Osteoblast (primary cell): ENCODE measurements around the gene SHANK3. TPM values are rescaled to one million over a fixed set of nuclear protein-coding genes. Genes with fewer than 3 reads are reported as not detected.

ENCODE experiments used
- DNase-seq: peaks from one replicate; pipeline ENCODE4 v3.0.0; 2011; ENCODE audit warnings: low spot score, mixed read lengths; ENCODE audit not compliant: insufficient read length; ENCODE audit errors: missing footprints
- H2AFZ ChIP-seq: 2 replicates; pipeline ENCODE4 v1.6.0; 2011; ENCODE audit warnings: mild to moderate bottlenecking, low read length
- H3K27ac ChIP-seq: 2 replicates; pipeline ENCODE4 v1.5.1; 2011; ENCODE audit warnings: mild to moderate bottlenecking, low read depth, low read length, moderate library complexity
- H3K27me3 ChIP-seq: 2 replicates; pipeline ENCODE4 v1.6.0; 2012; ENCODE audit warnings: mild to moderate bottlenecking, control low read depth, inconsistent platforms, low read length, moderate library complexity; ENCODE audit not compliant: insufficient read depth
- H3K36me3 ChIP-seq: 2 replicates; pipeline ENCODE4 v1.5.1; 2011; ENCODE audit warnings: mild to moderate bottlenecking, low read length, control low read depth, moderate library complexity; ENCODE audit not compliant: insufficient read depth
- H3K4me1 ChIP-seq: 2 replicates; pipeline ENCODE4 v1.5.1; 2011; ENCODE audit warnings: mild to moderate bottlenecking, low read length, control low read depth, moderate library complexity; ENCODE audit not compliant: insufficient read depth
- H3K4me2 ChIP-seq: 2 replicates; pipeline ENCODE4 v1.6.0; 2011; ENCODE audit warnings: mild to moderate bottlenecking, low read length; ENCODE audit not compliant: insufficient read depth
- H3K4me3 ChIP-seq: fragments of 200-600 bp; sonication (generic); 3 replicates; pipeline ENCODE4 v1.5.1; 2012; ENCODE audit warnings: mild to moderate bottlenecking, low read length, inconsistent platforms; ENCODE audit not compliant: insufficient read depth
- H3K79me2 ChIP-seq: 2 replicates; pipeline ENCODE4 v1.6.0; 2012; ENCODE audit warnings: mild to moderate bottlenecking, low read length, control low read depth, inconsistent platforms; ENCODE audit not compliant: insufficient read depth
- H3K9me3 ChIP-seq: 2 replicates; pipeline ENCODE4 v1.5.1; 2011; ENCODE audit warnings: low read depth, low read length, control low read depth
- H4K20me1 ChIP-seq: 2 replicates; pipeline ENCODE4 v1.6.0; 2012; ENCODE audit warnings: mild to moderate bottlenecking, low read length, control low read depth; ENCODE audit not compliant: insufficient read depth
- total RNA-seq: library from RNA; depleted of rRNA; stranded (reverse); fragments of >200 nt; gene quantifications from 2 replicates; pipeline ENCODE4 v1.2.3, GENCODE V29; 2012
- TF ChIP-seq, protein P1 (sequence below): IDR thresholded peaks from 2 replicates; pipeline ENCODE4 v1.5.1; 2011; ENCODE audit warnings: mild to moderate bottlenecking, low read depth, low read length, moderate library complexity; ENCODE audit errors: extremely low read depth

Gene SHANK3
- total RNA-seq, 1 donor, result 0.36 TPM

DNA sequence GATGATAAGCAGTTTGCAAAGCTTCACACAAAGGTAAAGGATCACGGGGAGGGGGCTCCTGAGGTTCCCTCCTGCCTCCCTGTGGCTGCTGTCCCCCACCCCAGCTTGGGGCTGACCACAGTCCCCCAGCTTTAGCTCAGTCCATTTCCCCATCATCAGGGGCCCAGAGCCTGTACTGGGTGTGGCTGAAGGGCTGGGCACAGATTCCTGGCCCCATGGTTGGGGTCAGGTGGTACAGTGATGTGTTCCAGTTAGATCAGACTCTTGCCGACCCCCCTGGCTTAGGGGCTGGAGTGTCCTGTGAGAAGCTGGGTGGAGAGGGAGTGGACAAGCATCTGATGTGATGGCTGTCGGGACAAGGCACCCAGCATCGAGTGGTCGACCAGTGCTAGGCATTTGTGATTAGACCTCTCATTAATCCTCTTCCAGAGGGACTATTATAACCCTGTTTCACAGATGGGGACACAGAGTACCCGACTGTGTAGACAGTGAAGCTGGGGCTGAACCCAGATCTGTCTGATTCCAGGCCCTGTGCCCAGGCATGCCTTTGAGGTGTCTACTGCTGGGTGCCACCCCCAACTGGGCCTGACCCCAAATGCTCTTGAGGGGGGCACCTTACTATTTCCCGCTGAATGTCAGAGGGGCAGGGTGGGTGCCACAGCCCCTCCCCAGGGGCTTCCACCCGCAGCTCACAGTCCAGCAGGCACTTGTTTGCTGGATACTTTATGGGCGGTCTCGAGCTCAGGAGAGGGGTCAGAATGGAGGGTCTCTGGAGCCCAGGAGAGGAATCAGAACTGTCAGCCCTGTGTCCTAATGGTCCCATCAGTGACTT, 4.3 kb downstream of the SHANK3 start:
- Histone ChIP-seq H2AFZ (no peak overlapping the region), H3K4me3 (no peak overlapping the region), H3K27ac (no peak overlapping the region), H3K9me3 (no peaks in the 10 kb centered on the region), H3K4me2 (no peak overlapping the region), H3K36me3 (no peaks in the 10 kb centered on the region), H3K4me1 (no peaks in the 10 kb centered on the region), H3K27me3 (peaks cover 29% of the 10 kb centered on the region), H4K20me1 (no peaks in the 10 kb centered on the region), H3K79me2 (no peaks in the 10 kb centered on the region)
- peak; percentile 82 for DNase-seq
- TF ChIP-seq, protein P1, sequence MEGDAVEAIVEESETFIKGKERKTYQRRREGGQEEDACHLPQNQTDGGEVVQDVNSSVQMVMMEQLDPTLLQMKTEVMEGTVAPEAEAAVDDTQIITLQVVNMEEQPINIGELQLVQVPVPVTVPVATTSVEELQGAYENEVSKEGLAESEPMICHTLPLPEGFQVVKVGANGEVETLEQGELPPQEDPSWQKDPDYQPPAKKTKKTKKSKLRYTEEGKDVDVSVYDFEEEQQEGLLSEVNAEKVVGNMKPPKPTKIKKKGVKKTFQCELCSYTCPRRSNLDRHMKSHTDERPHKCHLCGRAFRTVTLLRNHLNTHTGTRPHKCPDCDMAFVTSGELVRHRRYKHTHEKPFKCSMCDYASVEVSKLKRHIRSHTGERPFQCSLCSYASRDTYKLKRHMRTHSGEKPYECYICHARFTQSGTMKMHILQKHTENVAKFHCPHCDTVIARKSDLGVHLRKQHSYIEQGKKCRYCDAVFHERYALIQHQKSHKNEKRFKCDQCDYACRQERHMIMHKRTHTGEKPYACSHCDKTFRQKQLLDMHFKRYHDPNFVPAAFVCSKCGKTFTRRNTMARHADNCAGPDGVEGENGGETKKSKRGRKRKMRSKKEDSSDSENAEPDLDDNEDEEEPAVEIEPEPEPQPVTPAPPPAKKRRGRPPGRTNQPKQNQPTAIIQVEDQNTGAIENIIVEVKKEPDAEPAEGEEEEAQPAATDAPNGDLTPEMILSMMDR, result no peak

DNA sequence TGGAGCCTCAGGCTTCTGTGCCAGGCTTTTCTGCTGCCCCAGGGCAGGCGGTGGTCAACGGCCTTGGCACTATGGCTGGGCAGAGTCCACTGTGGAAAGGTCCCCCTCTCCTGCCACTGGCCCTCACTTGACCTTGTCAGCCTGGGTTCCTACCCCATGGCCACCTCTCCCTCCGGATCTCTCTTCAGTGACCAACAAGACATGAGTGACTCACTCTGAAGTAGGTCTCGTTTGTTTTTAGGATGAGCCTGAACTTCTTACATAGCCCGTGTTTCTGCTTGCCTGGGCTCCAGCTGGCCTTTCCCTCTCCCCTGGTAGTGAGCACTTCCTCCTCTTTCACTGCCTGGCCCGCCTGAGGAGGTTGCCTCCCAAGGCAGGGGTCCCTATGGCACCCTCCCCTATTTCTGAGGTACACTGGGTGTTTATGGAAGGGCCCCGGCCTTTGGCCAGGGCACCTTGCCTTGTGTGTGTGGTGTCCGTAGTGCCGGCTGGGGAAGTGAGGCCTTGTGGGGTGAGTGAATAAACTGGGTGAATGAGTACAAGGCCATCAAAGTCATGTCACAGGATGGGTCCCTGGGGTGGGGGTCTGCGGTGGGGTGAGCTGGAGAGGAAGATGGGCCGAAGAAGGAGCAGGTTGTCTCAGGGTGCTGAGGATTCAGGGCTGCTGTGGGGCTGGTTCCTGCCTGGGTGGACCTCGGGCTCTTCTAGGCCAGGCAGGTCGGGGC, 5.0 kb downstream of the SHANK3 start:
- H3K9me3 ChIP-seq, result no peaks in the 10 kb centered on the region
- H3K36me3 ChIP-seq, result no peaks in the 10 kb centered on the region
- peak; percentile 91 for DNase-seq
- peaks cover 28% of the 10 kb centered on the region for H3K27me3 ChIP-seq
- H3K4me1 ChIP-seq, result no peaks in the 10 kb centered on the region
- H3K27ac ChIP-seq, result no peak overlapping the region
- no peak overlapping the region for H3K4me3 ChIP-seq
- no peak overlapping the region for H2AFZ ChIP-seq
- no peaks in the 10 kb centered on the region for H4K20me1 ChIP-seq
- H3K79me2 ChIP-seq, result no peaks in the 10 kb centered on the region
- TF ChIP-seq, protein P1, result no peak
- H3K4me2 ChIP-seq, result no peak overlapping the region

DNA sequence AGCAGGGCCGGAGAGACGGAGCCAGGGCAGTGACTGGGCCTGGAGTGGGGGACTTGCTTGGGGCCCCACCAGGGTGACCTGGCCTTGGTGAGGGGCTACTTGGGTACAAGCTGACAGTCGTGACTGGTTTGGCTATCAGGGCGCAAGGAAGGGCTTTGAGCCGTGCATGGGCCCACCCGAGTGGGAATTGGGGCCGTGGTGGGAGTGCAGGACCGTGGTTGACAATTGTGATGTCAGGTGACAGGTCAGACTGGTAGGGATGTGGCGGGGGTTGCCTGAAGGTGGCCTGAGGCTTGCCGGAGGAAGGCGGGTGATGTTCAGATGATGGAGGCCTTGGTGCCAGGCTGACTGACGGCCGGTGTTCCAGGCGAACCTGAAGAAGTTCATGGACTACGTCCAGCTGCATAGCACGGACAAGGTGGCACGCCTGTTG, 5.6 kb downstream of the SHANK3 start:
- Histone ChIP-seq H3K4me2 (no peak overlapping the region), H3K36me3 (no peaks in the 10 kb centered on the region), H3K4me1 (no peaks in the 10 kb centered on the region), H3K27ac (no peak overlapping the region), H3K27me3 (peaks cover 22% of the 10 kb centered on the region), H3K79me2 (no peaks in the 10 kb centered on the region), H3K4me3 (no peak overlapping the region), H4K20me1 (no peaks in the 10 kb centered on the region), H2AFZ (no peak overlapping the region), H3K9me3 (no peaks in the 10 kb centered on the region)
- TF ChIP-seq, protein P1, result no peak
- peak; percentile 68 for DNase-seq
